MM.1S (cell line): ENCODE measurements around the gene MAGI1.

Source experiments
- DNase-seq: peaks from one replicate; pipeline ENCODE4 v3.0.0-alpha.2; 2015
- H2AFZ ChIP-seq: fragments of 300-600 bp; sonication (generic); 2 replicates; pipeline ENCODE4 v1.6.0; 2016; ENCODE audit warnings: antibody characterized with exemption, low read length
- H3F3A ChIP-seq: fragments of 300-600 bp; sonication (generic); 2 replicates; pipeline ENCODE4 v1.6.1; 2016; ENCODE audit warnings: mild to moderate bottlenecking, antibody characterized with exemption, low read length, moderate library complexity, mixed read lengths; ENCODE audit not compliant: insufficient read depth
- H3K27ac ChIP-seq: fragments of 300-600 bp; sonication (generic); 2 replicates; pipeline ENCODE4 v1.5.1; 2016; ENCODE audit warnings: mild to moderate bottlenecking, low read length
- H3K27me3 ChIP-seq: fragments of 300-600 bp; sonication (generic); replicated peaks from 2 replicates; pipeline ENCODE4 v1.6.0; 2016; ENCODE audit warnings: low read length; ENCODE audit not compliant: insufficient read depth
- H3K36me3 ChIP-seq: fragments of 300-600 bp; sonication (generic); replicated peaks from 2 replicates; pipeline ENCODE4 v1.6.1; 2016; ENCODE audit warnings: mild to moderate bottlenecking, low read length, mixed read lengths; ENCODE audit not compliant: insufficient read depth
- H3K4me1 ChIP-seq: fragments of 300-600 bp; sonication (generic); 2 replicates; pipeline ENCODE4 v1.6.1; 2016; ENCODE audit warnings: low read length, mixed read lengths
- H3K4me2 ChIP-seq: fragments of 300-600 bp; sonication (generic); 2 replicates; pipeline ENCODE4 v1.6.0; 2016; ENCODE audit warnings: low read depth, low read length
- H3K4me3 ChIP-seq: fragments of 300-600 bp; sonication (generic); 2 replicates; pipeline ENCODE4 v1.5.1; 2016; ENCODE audit warnings: low read length, mixed read lengths
- H3K79me2 ChIP-seq: fragments of 300-600 bp; sonication (generic); 2 replicates; pipeline ENCODE4 v1.6.1; 2016; ENCODE audit warnings: mixed run types, low read length, mixed read lengths
- H3K9ac ChIP-seq: fragments of 300-600 bp; sonication (generic); 2 replicates; pipeline ENCODE4 v1.6.1; 2016; ENCODE audit warnings: low read length, mixed read lengths
- H3K9me2 ChIP-seq: fragments of 300-600 bp; sonication (generic); replicated peaks from 2 replicates; pipeline ENCODE4 v1.6.1; 2016; ENCODE audit warnings: mild to moderate bottlenecking, low read length, mixed read lengths; ENCODE audit not compliant: insufficient read depth
- H3K9me3 ChIP-seq: fragments of 300-600 bp; sonication (generic); replicated peaks from 2 replicates; pipeline ENCODE4 v1.6.1; 2016; ENCODE audit warnings: mild to moderate bottlenecking, low read length, mixed read lengths; ENCODE audit not compliant: insufficient read depth
- H4K20me1 ChIP-seq: fragments of 300-600 bp; sonication (generic); 2 replicates; pipeline ENCODE4 v1.6.1; 2016; ENCODE audit warnings: mild to moderate bottlenecking, low read length, moderate library complexity, mixed read lengths; ENCODE audit not compliant: insufficient read depth
- CTCF ChIP-seq: fragments of 300-600 bp; sonication (generic); IDR thresholded peaks from 2 replicates; pipeline ENCODE4 v1.5.1; 2016; ENCODE audit warnings: antibody characterized with exemption, low read length, mixed read lengths
- EZH2 ChIP-seq: fragments of 300-600 bp; sonication (generic); optimal IDR thresholded peaks from 2 replicates; pipeline ENCODE3; 2017; ENCODE audit warnings: low read depth, mild to moderate bottlenecking, antibody characterized with exemption, low read length, mixed read lengths
- EZH2phosphoT487 ChIP-seq: fragments of 300-600 bp; sonication (generic); IDR thresholded peaks from 2 replicates; pipeline ENCODE4 v1.6.1; 2018; ENCODE audit warnings: antibody characterized with exemption, low read length

MAGI1 gene

GRCh38 chr3:65632414-65632813 lies 406.3 kb downstream of the MAGI1 start:
- Histone ChIP-seq H4K20me1 (no peaks in the 10 kb centered on the region; the same call in 1 of the 2 replicates), H2AFZ (no peak overlapping the region), H3F3A (no peaks in the 10 kb centered on the region), H3K27ac (no peak overlapping the region), H3K79me2 (no peaks in the 10 kb centered on the region), H3K4me2 (no peak overlapping the region), H3K27me3 (no peaks in the 10 kb centered on the region), H3K9me2 (no peaks in the 10 kb centered on the region), H3K4me3 (no peak overlapping the region), H3K4me1 (no peaks in the 10 kb centered on the region), H3K9me3 (no peaks in the 10 kb centered on the region), H3K9ac (no peak overlapping the region), H3K36me3 (no peaks in the 10 kb centered on the region)
- TF ChIP-seq EZH2phosphoT487 (no peak), CTCF (no peak), EZH2 (no peak)
- DNase-seq: no peak

- H3K4me3 ChIP-seq: no peak overlapping the region
- H3K36me3 ChIP-seq: no peaks in the 10 kb centered on the region
- no peak overlapping the region for H3K27ac ChIP-seq
- no peak for TF ChIP-seq CTCF
- no peak for TF ChIP-seq EZH2phosphoT487
- no peak for TF ChIP-seq EZH2
- no peak for DNase-seq
- no peaks in the 10 kb centered on the region for H3K9me3 ChIP-seq
- H2AFZ ChIP-seq: no peak overlapping the region
- no peak overlapping the region for H3K9ac ChIP-seq
- H3K4me2 ChIP-seq: no peak overlapping the region
- H3K79me2 ChIP-seq: no peaks in the 10 kb centered on the region
- no peaks in the 10 kb centered on the region; the same call in 1 of the 2 replicates for H4K20me1 ChIP-seq
- no peaks in the 10 kb centered on the region for H3K9me2 ChIP-seq
- no peaks in the 10 kb centered on the region for H3K27me3 ChIP-seq
- no peaks in the 10 kb centered on the region for H3F3A ChIP-seq
- no peaks in the 10 kb centered on the region for H3K4me1 ChIP-seq
Observed at GRCh38 chr3:65628978-65629377, 409.7 kb downstream of the MAGI1 start.

- Histone ChIP-seq H3K36me3 (no peaks in the 10 kb centered on the region), H3K9ac (no peak overlapping the region), H3K9me2 (no peaks in the 10 kb centered on the region), H3K9me3 (no peaks in the 10 kb centered on the region), H3K27ac (no peak overlapping the region), H2AFZ (no peak overlapping the region), H3K4me1 (peaks cover 9% of the 10 kb centered on the region; the same call in 1 of the 2 replicates), H3K4me3 (no peak overlapping the region), H4K20me1 (no peaks in the 10 kb centered on the region; the same call in 1 of the 2 replicates), H3F3A (no peaks in the 10 kb centered on the region), H3K27me3 (no peaks in the 10 kb centered on the region), H3K79me2 (no peaks in the 10 kb centered on the region), H3K4me2 (no peak overlapping the region)
- TF ChIP-seq EZH2phosphoT487 (no peak), CTCF (no peak), EZH2 (no peak)
- DNase-seq: no peak
Observed at GRCh38 chr3:65627062-65627461, 411.7 kb downstream of the MAGI1 start.
